Upper lobe of left lung (tissue), 4 donors: ENCODE measurements around the gene CMTR1.

Source experiments
- CTCF ChIP-seq, 6 experiments: fragments of 450-650 bp in 4 of 6; fragments of 200-600 bp in 2 of 6; sonication (generic) in 2 of 6; IDR thresholded peaks; one replicate each; pipeline ENCODE4 v1.5.1; 2016 to 2019; ENCODE audit warnings: antibody characterized with exemption in 6 of 6
- EP300 ChIP-seq, 4 donors: sonication (generic); formaldehyde crosslinking; IDR thresholded peaks; one replicate each; pipeline ENCODE4 v1.5.1; 2017; ENCODE audit warnings: antibody characterized with exemption in 4 of 4, control low read depth in 2 of 4
- POLR2A ChIP-seq, 4 donors: fragments of 450-650 bp; IDR thresholded peaks; one replicate each; pipeline ENCODE4 v1.5.1; 2016 to 2017; ENCODE audit warnings: antibody characterized with exemption in 4 of 4, mild to moderate bottlenecking in 2 of 4

- TF ChIP-seq CTCF (IDR thresholded peaks at IDR 0.05): no peak
- TF ChIP-seq POLR2A (IDR thresholded peaks at IDR 0.05): no peak
- TF ChIP-seq EP300 (IDR thresholded peaks at IDR 0.05): no peak
These were observed 2.4 kb downstream of the CMTR1 start for GRCh38 chr6:37435373-37435772.
